HG02970 (cell line): ENCODE data around the gene ASGR1.

Experiments used
- ATAC-seq: cut with Tn5 transposase; IDR thresholded peaks from one replicate; pipeline ENCODE4 v1.9.1; 2021; ENCODE audit warnings: mild to moderate bottlenecking, moderate library complexity, moderate number of reproducible peaks; ENCODE audit not compliant: unreplicated experiment, low FRiP score

The ASGR1 gene

GRCh38 chr17:7179317-7180254 is at the start of gene ASGR1:
Gene ASGR1, minus strand, starts transcription at chr17:7179370. Its CDS starts 807 bp downstream, at chr17:7178563.
- no peak for ATAC-seq

- ATAC-seq, result no peak
Measured at GRCh38 chr17:7228920-7229319, 49.8 kb upstream of the ASGR1 start.

GRCh38 chr17:7226721-7227710 is 47.8 kb upstream of the ASGR1 start:
- no peak for ATAC-seq

GRCh38 chr17:7225711-7226331 is 46.7 kb upstream of the ASGR1 start:
- no peak for ATAC-seq

GRCh38 chr17:7224661-7225111 is 45.5 kb upstream of the ASGR1 start:
- ATAC-seq, result no peak

- no peak for ATAC-seq
Measured at GRCh38 chr17:7224110-7224509, 44.9 kb upstream of the ASGR1 start.

- no peak for ATAC-seq
Measured at GRCh38 chr17:7223375-7223774, 44.2 kb upstream of the ASGR1 start.

GRCh38 chr17:7222972-7223292 is 43.8 kb upstream of the ASGR1 start:
- no peak for ATAC-seq

- ATAC-seq, result no peak
Measured at GRCh38 chr17:7222093-7222971, 43.2 kb upstream of the ASGR1 start.

- ATAC-seq, result no peak
Measured at GRCh38 chr17:7221278-7222092, 42.3 kb upstream of the ASGR1 start.

GRCh38 chr17:7220593-7221277 is 41.6 kb upstream of the ASGR1 start:
- ATAC-seq, result no peak

GRCh38 chr17:7219812-7220592 is 40.8 kb upstream of the ASGR1 start, which contains the start of the genes ACADVL and DLG4:
Gene ACADVL, plus strand, starts transcription at chr17:7219938. Its CDS starts 47 bp downstream, at chr17:7219985.
Gene DLG4, minus strand, starts transcription at chr17:7219836.
- ATAC-seq, result peak; percentile 52

GRCh38 chr17:7219229-7219811 is 40.1 kb upstream of the ASGR1 start:
- ATAC-seq, result no peak

GRCh38 chr17:7218758-7219157 is 39.6 kb upstream of the ASGR1 start:
- no peak for ATAC-seq

GRCh38 chr17:7218166-7218565 is 39.0 kb upstream of the ASGR1 start:
- ATAC-seq, result no peak

- ATAC-seq, result no peak
Measured at GRCh38 chr17:7217113-7217987, 38.2 kb upstream of the ASGR1 start.
